CD14-positive monocyte (primary cell): ENCODE measurements around the gene ACTL6B. TPM values are rescaled to one million over a fixed set of nuclear protein-coding genes. Genes with fewer than 3 reads are reported as not detected.

Source experiments
- DNase-seq, 3 donors: peaks; one replicate each; pipeline ENCODE4 v3.0.0-alpha.2; 2011 to 2022
- H2AFZ ChIP-seq: 2 replicates; pipeline ENCODE4 v1.6.0; 2012; ENCODE audit warnings: mild to moderate bottlenecking, low read depth, low read length, inconsistent platforms; ENCODE audit not compliant: insufficient read depth, poor library complexity, severe bottlenecking
- H3K27ac ChIP-seq, 2 donors: 1 replicate in 1 of 2; 2 replicates in 1 of 2; pipeline ENCODE4 v1.5.1; 2012 to 2013; ENCODE audit warnings: low read length in 2 of 2, control low read depth in 1 of 2, inconsistent platforms in 1 of 2, low read depth in 1 of 2, mild to moderate bottlenecking in 1 of 2
- H3K27me3 ChIP-seq, 2 donors: one replicate each; pipeline versions ENCODE4 v1.6.0 to v1.6.1; 2011 to 2013; ENCODE audit warnings: low read length in 2 of 2; ENCODE audit not compliant: control insufficient read depth in 2 of 2, insufficient read depth in 2 of 2
- H3K36me3 ChIP-seq, 2 donors: replicated peaks in 1 of 2; 1 replicate in 1 of 2; 2 replicates in 1 of 2; pipeline versions ENCODE4 v1.5.1 to v1.6.1; 2012 to 2013; ENCODE audit warnings: low read length in 2 of 2, control low read depth in 1 of 2, inconsistent platforms in 1 of 2, mild to moderate bottlenecking in 1 of 2; ENCODE audit not compliant: insufficient read depth in 2 of 2, control insufficient read depth in 1 of 2
- H3K4me1 ChIP-seq, 2 donors: 1 replicate in 1 of 2; 2 replicates in 1 of 2; pipeline versions ENCODE4 v1.5.1 to v1.6.1; 2012 to 2013; ENCODE audit warnings: low read length in 2 of 2, control low read depth in 1 of 2, inconsistent platforms in 1 of 2, mild to moderate bottlenecking in 1 of 2, moderate library complexity in 1 of 2; ENCODE audit not compliant: insufficient read depth in 2 of 2, control insufficient read depth in 1 of 2
- H3K4me2 ChIP-seq: replicated peaks from 2 replicates; pipeline ENCODE3; 2012; ENCODE audit warnings: low read length, moderate library complexity, mild to moderate bottlenecking; ENCODE audit not compliant: poor library complexity, severe bottlenecking; ENCODE audit errors: extremely low read depth
- H3K4me3 ChIP-seq, 3 experiments: fragments of 200-600 bp in 1 of 3; sonication (generic) in 1 of 3; replicated peaks in 1 of 3; 1 replicate in 2 of 3; 2 replicates in 1 of 3; pipeline ENCODE4 v1.5.1; 2011 to 2013; ENCODE audit warnings: low read length in 3 of 3, mild to moderate bottlenecking in 3 of 3, control low read depth in 2 of 3, low read depth in 2 of 3, inconsistent platforms in 1 of 3, moderate library complexity in 1 of 3
- H3K79me2 ChIP-seq: 2 replicates; pipeline ENCODE4 v1.6.0; 2012; ENCODE audit warnings: mild to moderate bottlenecking, control low read depth, inconsistent platforms, low read length, moderate library complexity; ENCODE audit not compliant: insufficient read depth
- H3K9ac ChIP-seq: 2 replicates; pipeline ENCODE4 v1.6.0; 2017; ENCODE audit warnings: low read length, mild to moderate bottlenecking; ENCODE audit not compliant: insufficient read depth, poor library complexity, severe bottlenecking
- H3K9me3 ChIP-seq, 2 donors: replicated peaks in 1 of 2; 1 replicate in 1 of 2; 2 replicates in 1 of 2; pipeline versions ENCODE4 v1.5.1 to v1.6.1; 2012 to 2013; ENCODE audit warnings: low read length in 2 of 2, control low read depth in 1 of 2; ENCODE audit not compliant: control insufficient read depth in 1 of 2, insufficient read depth in 1 of 2
- H4K20me1 ChIP-seq: 2 replicates; pipeline ENCODE4 v1.6.0; 2012; ENCODE audit warnings: mild to moderate bottlenecking, low read length, control low read depth, moderate library complexity; ENCODE audit not compliant: insufficient read depth
- H3K27ac Mint-ChIP-seq, 7 donors: one replicate each; pipeline ENCODE4 v1.8.0; 2020; ENCODE audit warnings: mild to moderate bottlenecking in 7 of 7, mixed read lengths in 7 of 7, moderate library complexity in 6 of 7, inconsistent platforms in 2 of 7
- H3K27me3 Mint-ChIP-seq, 3 donors: one replicate each; pipeline ENCODE4 v1.8.0; 2021 to 2022; ENCODE audit warnings: low read depth in 3 of 3, mild to moderate bottlenecking in 3 of 3, mixed read lengths in 3 of 3, moderate library complexity in 3 of 3, inconsistent platforms in 1 of 3
- H3K36me3 Mint-ChIP-seq, 2 donors: one replicate each; pipeline ENCODE4 v1.8.0; 2020; ENCODE audit warnings: mixed read lengths in 2 of 2, inconsistent platforms in 1 of 2, mild to moderate bottlenecking in 1 of 2
- H3K4me1 Mint-ChIP-seq: one replicate; pipeline ENCODE4 v1.8.0; 2020; ENCODE audit warnings: mild to moderate bottlenecking, mixed read lengths
- H3K4me3 Mint-ChIP-seq, 2 donors: one replicate each; pipeline ENCODE4 v1.8.0; 2020; ENCODE audit warnings: mild to moderate bottlenecking in 2 of 2, mixed read lengths in 2 of 2, moderate library complexity in 1 of 2
- H3K9me3 Mint-ChIP-seq, 7 donors: one replicate each; pipeline ENCODE4 v1.8.0; 2020 to 2022; ENCODE audit warnings: mixed read lengths in 7 of 7, mild to moderate bottlenecking in 6 of 7, moderate library complexity in 6 of 7, inconsistent platforms in 2 of 7
- WGBS: methylation state at CpG from one replicate; pipeline ENCODE4 v1.1.5; 2013; ENCODE audit warnings: missing lambda C conversion rate; ENCODE audit not compliant: insufficient coverage; 5-methylcytosine and 5-hydroxymethylcytosine counted together
- intact Hi-C, 2 donors: fragments of 100-400 bp; cut with micrococcal nuclease; formaldehyde crosslinking; loops; one replicate each; pipeline versions ENCODE4 v1.15.0 to v1.15.1; 2023
- polyA plus RNA-seq, 3 donors: library from polyadenylated mRNA; depleted of rRNA in 1 of 3; unstranded in 2 of 3; stranded (reverse) in 1 of 3; fragments of 300-500 nt in 2 of 3; fragments of >200 nt in 1 of 3; fragmentation: Illumina TruSeq in 2 of 3; gene quantifications; 1 replicate in 2 of 3; 2 replicates in 1 of 3; pipeline ENCODE4 v1.2.3, GENCODE V29; 2012 to 2021
- TF ChIP-seq, protein P1 (sequence below): fragments of 200-600 bp; IDR thresholded peaks from one replicate; pipeline ENCODE4 v1.8.0; 2022; ENCODE audit warnings: antibody characterized with exemption, mild to moderate bottlenecking

ACTL6B gene
- polyA plus RNA-seq, 3 donors, result not detected

DNA sequence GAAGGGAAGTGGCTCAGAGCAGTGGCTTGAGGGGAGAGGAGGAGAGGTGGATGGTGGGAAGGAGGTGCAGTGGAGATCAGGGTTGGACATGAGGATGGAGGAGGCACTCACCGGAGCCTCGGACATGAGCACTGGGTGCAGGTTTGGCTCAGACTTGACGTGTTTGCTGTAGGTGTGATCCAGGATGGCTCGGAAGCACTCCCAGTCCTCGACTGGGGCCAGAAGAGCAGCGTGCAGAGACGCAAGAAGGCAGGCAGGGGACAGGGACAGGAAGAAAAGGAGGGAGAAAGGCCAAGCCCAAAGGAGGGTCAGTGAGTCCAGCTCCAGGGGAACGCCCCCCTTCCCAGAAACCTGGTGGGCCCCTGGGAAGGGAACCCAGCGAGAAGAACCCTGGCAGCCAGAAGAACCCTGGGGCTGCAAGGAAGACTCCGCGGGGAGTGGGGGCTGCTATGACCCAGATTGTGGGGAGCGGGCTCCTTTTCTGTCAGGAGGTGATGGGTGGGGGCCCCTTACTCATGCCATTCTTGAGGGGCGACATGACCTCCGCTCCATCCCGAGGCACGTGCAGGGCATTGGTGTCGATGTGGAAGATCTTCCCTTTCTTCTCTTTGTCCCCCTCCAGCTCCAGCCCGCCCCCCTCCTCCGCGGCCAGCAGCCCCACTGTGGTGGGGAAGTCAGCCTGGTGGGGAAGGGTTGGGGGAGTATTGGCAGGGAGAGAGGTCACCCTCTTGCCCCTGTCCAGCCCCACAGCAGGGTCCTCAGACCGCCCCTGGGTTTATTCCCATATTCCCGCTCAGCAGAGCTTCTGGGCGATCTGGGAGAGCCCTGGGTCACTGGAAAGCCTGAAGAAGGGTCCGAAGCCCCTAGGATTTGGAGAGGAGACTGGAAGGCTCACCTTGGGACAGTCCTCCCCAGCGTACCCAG lies 1.1 kb downstream of the ACTL6B start:
- peak overlapping the region in 1 of 7 donors; percentile 10 for H3K27ac Mint-ChIP-seq
- peak overlapping the region in 1 of 2 donors; percentile 43 for H3K4me3 Mint-ChIP-seq
- intact Hi-C loops, result no loop called here
- WGBS, result 61% methylated on average over 10 of the region's 25 CpGs
- no peak for DNase-seq
- no peaks in the 10 kb centered on the region for H3K4me1 Mint-ChIP-seq
- no peaks in the 10 kb centered on the region for H3K4me1 ChIP-seq
- H3K4me2 ChIP-seq, result no peak overlapping the region
- H3K27ac ChIP-seq, result no peak overlapping the region
- H4K20me1 ChIP-seq, result no peaks in the 10 kb centered on the region
- no peak overlapping the region for H3K9ac ChIP-seq
- peaks cover 5 to 6% of the 10 kb centered on the region in 2 donors for H3K9me3 ChIP-seq
- peaks cover 3 to 22% (median 12%) of the 10 kb centered on the region in 7 donors for H3K9me3 Mint-ChIP-seq
- no peaks in the 10 kb centered on the region for H3K36me3 Mint-ChIP-seq
- H3K27me3 Mint-ChIP-seq, result peaks cover 45 to 55% (median 50%) of the 10 kb centered on the region in 3 donors
- no peak overlapping the region for H3K4me3 ChIP-seq
- H3K27me3 ChIP-seq, result peaks cover 20 to 35% of the 10 kb centered on the region in 2 donors
- TF ChIP-seq, protein P1, sequence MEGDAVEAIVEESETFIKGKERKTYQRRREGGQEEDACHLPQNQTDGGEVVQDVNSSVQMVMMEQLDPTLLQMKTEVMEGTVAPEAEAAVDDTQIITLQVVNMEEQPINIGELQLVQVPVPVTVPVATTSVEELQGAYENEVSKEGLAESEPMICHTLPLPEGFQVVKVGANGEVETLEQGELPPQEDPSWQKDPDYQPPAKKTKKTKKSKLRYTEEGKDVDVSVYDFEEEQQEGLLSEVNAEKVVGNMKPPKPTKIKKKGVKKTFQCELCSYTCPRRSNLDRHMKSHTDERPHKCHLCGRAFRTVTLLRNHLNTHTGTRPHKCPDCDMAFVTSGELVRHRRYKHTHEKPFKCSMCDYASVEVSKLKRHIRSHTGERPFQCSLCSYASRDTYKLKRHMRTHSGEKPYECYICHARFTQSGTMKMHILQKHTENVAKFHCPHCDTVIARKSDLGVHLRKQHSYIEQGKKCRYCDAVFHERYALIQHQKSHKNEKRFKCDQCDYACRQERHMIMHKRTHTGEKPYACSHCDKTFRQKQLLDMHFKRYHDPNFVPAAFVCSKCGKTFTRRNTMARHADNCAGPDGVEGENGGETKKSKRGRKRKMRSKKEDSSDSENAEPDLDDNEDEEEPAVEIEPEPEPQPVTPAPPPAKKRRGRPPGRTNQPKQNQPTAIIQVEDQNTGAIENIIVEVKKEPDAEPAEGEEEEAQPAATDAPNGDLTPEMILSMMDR, result no peak
- no peaks in the 10 kb centered on the region for H3K36me3 ChIP-seq
- no peak overlapping the region for H2AFZ ChIP-seq
- H3K79me2 ChIP-seq, result no peaks in the 10 kb centered on the region

DNA sequence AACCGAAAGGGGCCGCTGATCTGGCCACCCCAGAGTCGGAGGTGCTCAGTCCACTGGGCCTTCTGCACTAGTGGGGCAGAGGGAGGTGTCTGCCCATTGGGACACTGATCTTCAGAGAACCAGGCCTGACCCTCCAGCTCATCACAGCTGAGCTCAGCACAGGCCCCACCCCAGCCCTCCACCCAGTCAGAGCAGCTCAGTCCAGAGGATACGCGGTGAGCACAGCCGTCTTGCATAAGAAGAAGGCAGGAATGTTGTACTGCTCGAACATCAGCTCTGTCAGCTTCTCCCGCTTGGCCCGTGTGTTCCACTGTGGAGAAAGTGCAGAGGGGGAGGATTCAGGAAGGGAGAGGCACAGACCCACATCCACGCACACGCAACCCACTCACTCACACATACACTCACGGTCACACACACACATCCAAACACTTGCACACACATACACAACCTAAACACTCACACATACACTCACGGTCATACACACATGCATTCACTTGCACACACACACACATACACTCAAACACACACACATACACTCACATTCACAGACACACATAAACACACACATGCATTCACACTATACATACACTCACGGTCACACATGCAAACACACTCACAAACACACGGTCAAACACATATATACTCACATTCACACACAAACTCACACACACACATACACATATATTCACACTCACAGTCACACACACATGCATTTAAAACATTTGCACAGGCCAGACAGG lies 6.3 kb downstream of the ACTL6B start:
- no peaks in the 10 kb centered on the region for H3K79me2 ChIP-seq
- Mint-ChIP-seq H3K9me3 (peaks cover 0 to 12% (median 2%) of the 10 kb centered on the region in 7 donors), H3K4me3 (no peak overlapping the region), H3K36me3 (no peaks in the 10 kb centered on the region), H3K27ac (peak overlapping the region in 1 of 7 donors; percentile 1), H3K4me1 (no peaks in the 10 kb centered on the region), H3K27me3 (peaks cover 15 to 36% (median 23%) of the 10 kb centered on the region in 3 donors)
- peaks cover 5 to 8% of the 10 kb centered on the region in 2 donors for H3K27me3 ChIP-seq
- DNase-seq, result no peak
- intact Hi-C loops, result no loop called here
- H3K4me1 ChIP-seq, result no peaks in the 10 kb centered on the region
- no peak overlapping the region for H3K4me3 ChIP-seq
- WGBS, result 92% methylated on average over 9 of the region's 15 CpGs
- no peak overlapping the region for H3K4me2 ChIP-seq
- H3K9me3 ChIP-seq, result no peaks in the 10 kb centered on the region
- H4K20me1 ChIP-seq, result no peaks in the 10 kb centered on the region
- H3K9ac ChIP-seq, result no peak overlapping the region
- TF ChIP-seq, protein P1, result no peak
- no peaks in the 10 kb centered on the region for H3K36me3 ChIP-seq
- H2AFZ ChIP-seq, result no peak overlapping the region
- H3K27ac ChIP-seq, result no peak overlapping the region
